Peyer's patch (tissue), 4 donors: ENCODE results near the gene BMP2K.
"Not testable (repeated sequence)": the region's sequence is repeated elsewhere in the genome, so short reads cannot be mapped to it uniquely, and the experiment has no call there.

Source experiments
- CTCF ChIP-seq, 6 experiments: fragments of 450-650 bp in 4 of 6; fragments of 200-600 bp in 2 of 6; sonication (generic) in 1 of 6; IDR thresholded peaks; one replicate each; pipeline ENCODE4 v1.5.1; 2017 to 2019; ENCODE audit warnings: antibody characterized with exemption in 6 of 6, mild to moderate bottlenecking in 3 of 6, moderate library complexity in 1 of 6
- POLR2A ChIP-seq, 2 donors: fragments of 450-650 bp; IDR thresholded peaks; one replicate each; pipeline ENCODE4 v1.5.1; 2017; ENCODE audit warnings: antibody characterized with exemption in 2 of 2, mild to moderate bottlenecking in 2 of 2, moderate library complexity in 2 of 2

- not testable (repeated sequence) for TF ChIP-seq CTCF, POLR2A (IDR thresholded peaks at IDR 0.05)
These were observed 19.7 kb downstream of the BMP2K start for GRCh38 chr4:78795594-78796416.
